Mucosa of rectum (tissue), 2 donors: ENCODE results near the gene OR51B4.
"Not testable (repeated sequence)": the region's sequence is repeated elsewhere in the genome, so short reads cannot be mapped to it uniquely, and the experiment has no call there.

ENCODE experiments used
- H3K27ac ChIP-seq, 2 donors: one replicate each; pipeline ENCODE4 v1.7.0; 2013; ENCODE audit warnings: inconsistent platforms in 2 of 2, low read depth in 2 of 2, low read length in 2 of 2
- H3K27me3 ChIP-seq, 2 donors: one replicate each; pipeline ENCODE4 v1.7.0; 2013; ENCODE audit warnings: low read length in 2 of 2; ENCODE audit not compliant: control insufficient read depth in 2 of 2, insufficient read depth in 2 of 2
- H3K36me3 ChIP-seq, 2 donors: one replicate each; pipeline ENCODE4 v1.7.0; 2013; ENCODE audit warnings: low read length in 2 of 2; ENCODE audit not compliant: control insufficient read depth in 2 of 2, insufficient read depth in 2 of 2
- H3K4me1 ChIP-seq, 2 donors: one replicate each; pipeline ENCODE4 v1.7.0; 2013; ENCODE audit warnings: low read length in 2 of 2, mild to moderate bottlenecking in 1 of 2; ENCODE audit not compliant: control insufficient read depth in 2 of 2, insufficient read depth in 2 of 2
- H3K4me3 ChIP-seq, 2 donors: one replicate each; pipeline ENCODE4 v1.7.0; 2013; ENCODE audit warnings: low read length in 2 of 2
- H3K9ac ChIP-seq, 2 donors: one replicate each; pipeline ENCODE4 v1.7.0; 2013; ENCODE audit warnings: low read length in 2 of 2, low read depth in 1 of 2, mild to moderate bottlenecking in 1 of 2
- H3K9me3 ChIP-seq, 2 donors: one replicate each; pipeline ENCODE4 v1.7.0; 2013; ENCODE audit warnings: low read length in 2 of 2; ENCODE audit not compliant: control insufficient read depth in 2 of 2
- donor health status: healthy.
- donor health status: Normal muscosa, but diverticular disease.

The OR51B4 gene, protein sequence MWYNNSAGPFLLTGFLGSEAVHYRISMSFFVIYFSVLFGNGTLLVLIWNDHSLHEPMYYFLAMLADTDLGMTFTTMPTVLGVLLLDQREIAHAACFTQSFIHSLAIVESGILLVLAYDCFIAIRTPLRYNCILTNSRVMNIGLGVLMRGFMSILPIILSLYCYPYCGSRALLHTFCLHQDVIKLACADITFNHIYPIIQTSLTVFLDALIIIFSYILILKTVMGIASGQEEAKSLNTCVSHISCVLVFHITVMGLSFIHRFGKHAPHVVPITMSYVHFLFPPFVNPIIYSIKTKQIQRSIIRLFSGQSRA

DNA sequence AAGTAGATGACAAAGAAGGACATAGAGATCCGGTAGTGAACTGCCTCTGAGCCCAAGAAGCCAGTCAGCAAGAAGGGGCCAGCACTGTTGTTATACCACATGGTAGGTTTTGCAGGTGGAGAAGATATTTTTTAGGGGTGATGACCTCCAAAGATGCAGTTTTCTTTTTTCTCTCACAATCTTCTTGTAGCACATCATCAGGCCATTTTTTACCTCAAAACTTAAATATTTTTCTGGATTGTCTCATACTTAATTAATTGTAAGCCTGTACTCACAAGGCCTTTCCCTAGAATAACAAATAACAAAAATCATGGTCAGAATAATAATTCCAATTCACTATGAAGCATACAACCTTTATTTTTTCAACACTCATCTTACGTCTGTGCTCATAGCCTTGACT lies at the start of gene OR51B4:
OR51B4 (minus strand) TSS at position 101 of the 400 bp plus-strand sequence; CDS start at position 101, 0 bp downstream.
- Histone ChIP-seq H3K4me3 (no peak within 1 kb of the TSS), H3K4me1 (no peaks in the 10 kb centered on the region), H3K9ac (no peak within 1 kb of the TSS), H3K9me3 (no peaks in the 10 kb centered on the region), H3K27me3 (no peaks in the 10 kb centered on the region), H3K27ac (no peak within 1 kb of the TSS), H3K36me3 (no peaks in the 10 kb centered on the region)

DNA sequence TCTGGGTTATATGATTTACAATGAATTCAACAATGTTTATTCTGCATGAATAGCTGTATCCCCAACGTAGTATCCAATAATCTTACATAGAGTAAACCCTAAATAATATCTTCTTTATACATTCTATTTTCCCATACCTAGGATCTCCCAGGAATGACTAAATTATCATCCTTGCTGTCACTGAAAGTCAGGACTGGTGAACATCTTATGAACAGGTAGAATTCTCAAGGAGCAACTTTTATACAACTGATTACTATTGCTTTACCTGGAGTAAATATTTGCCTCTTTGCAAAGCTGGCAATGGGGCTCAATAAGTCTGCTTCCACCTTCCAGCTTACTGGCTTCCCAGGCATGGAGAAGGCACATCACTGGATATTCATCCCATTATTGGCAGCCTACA lies 49.5 kb upstream of the OR51B4 start, which contains the start of gene OR51B6:
OR51B6 (plus strand) TSS at position 301 of the 400 bp plus-strand sequence; CDS start at position 301, 0 bp downstream.
- H3K4me1 ChIP-seq, result no peaks in the 10 kb centered on the region
- H3K27me3 ChIP-seq, result no peaks in the 10 kb centered on the region
- no peak within 1 kb of the TSS for H3K4me3 ChIP-seq
- no peak within 1 kb of the TSS for H3K27ac ChIP-seq
- H3K9ac ChIP-seq, result no peak within 1 kb of the TSS
- H3K9me3 ChIP-seq, result no peaks in the 10 kb centered on the region
- H3K36me3 ChIP-seq, result no peaks in the 10 kb centered on the region

DNA sequence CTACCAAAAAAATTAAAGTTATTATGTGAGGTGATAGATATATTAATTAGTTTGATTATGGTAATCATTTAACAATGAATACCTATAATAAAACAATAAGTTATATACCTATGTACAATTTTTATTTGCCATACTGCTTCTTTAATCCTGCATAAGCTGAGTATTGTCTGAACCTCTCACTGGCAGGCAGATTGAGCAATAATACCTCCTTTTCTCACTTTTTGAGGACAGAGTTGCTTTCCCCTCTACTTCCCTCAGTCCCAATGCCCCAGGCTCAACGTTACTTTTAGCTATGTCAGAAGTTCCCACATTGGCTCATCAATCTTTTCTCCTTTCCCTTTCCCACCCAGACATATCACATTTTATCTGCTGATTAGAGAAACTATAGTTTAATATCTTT lies 47.8 kb upstream of the OR51B4 start:
- Histone ChIP-seq H3K4me3 (no peak overlapping the region), H3K27ac (no peak overlapping the region), H3K4me1 (no peaks in the 10 kb centered on the region)

DNA sequence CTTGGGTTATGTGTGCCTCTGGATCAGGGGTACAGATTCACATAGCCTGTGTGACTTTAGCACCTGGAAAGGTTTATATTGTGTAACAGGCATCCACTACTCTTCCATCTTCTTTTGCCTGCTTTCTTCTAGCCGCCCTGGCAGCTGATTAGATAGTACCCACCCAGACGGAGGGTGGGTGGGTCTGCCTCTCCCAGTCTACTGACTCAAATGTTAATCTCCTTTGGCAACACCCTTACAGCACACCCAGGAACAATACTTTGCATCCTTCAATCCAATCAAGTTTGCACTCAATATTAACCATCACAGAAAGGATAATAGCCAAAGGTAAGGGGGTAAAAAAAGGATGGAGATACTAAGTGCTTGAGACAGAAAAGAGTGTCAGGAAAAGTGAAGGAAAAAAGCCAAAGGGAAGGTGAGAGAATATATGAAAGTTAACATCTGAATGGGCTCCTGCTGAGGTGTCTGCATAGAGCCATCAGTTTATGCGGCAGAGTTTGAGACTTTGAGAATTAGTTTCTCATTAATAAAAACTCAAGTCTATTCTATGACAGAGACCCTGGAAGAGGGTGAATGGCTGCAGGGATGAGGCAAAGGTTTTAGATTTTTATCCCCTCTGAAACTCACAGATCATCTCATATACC lies 46.9 kb upstream of the OR51B4 start:
- Histone ChIP-seq H3K4me3 (no peak overlapping the region), H3K27me3 (no peaks in the 10 kb centered on the region)

More for the DNA sequence above, 47.8 kb upstream of the OR51B4 start:
- H3K9ac ChIP-seq, result no peak overlapping the region
- no peaks in the 10 kb centered on the region for H3K36me3 ChIP-seq
- no peaks in the 10 kb centered on the region for H3K27me3 ChIP-seq
- H3K9me3 ChIP-seq, result no peaks in the 10 kb centered on the region

DNA sequence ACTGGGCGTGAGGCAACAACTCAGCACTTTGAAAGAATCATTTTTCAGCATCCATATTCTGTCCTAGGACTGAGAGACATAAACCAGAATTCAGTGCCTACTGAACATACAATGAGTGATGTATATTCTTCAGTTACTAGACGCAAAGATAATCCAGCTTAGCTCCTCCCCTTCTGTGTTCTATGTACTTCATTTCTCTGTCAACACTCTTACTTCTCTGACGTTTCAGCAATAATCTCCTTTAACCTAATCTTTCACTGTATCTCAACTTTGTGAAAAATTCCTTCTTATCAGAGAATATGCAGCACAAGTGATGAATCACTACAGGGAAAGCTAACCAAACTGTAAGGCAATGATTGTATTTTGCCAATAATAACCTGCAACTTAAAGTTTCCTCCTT lies 44.1 kb upstream of the OR51B4 start:
- Histone ChIP-seq H3K36me3 (no peaks in the 10 kb centered on the region), H3K4me3 (no peak overlapping the region), H3K27ac (no peak overlapping the region), H3K4me1 (no peaks in the 10 kb centered on the region), H3K9ac (no peak overlapping the region), H3K9me3 (no peaks in the 10 kb centered on the region), H3K27me3 (no peaks in the 10 kb centered on the region)

More for the DNA sequence above, 46.9 kb upstream of the OR51B4 start:
- H3K36me3 ChIP-seq, result no peaks in the 10 kb centered on the region
- H3K4me1 ChIP-seq, result no peaks in the 10 kb centered on the region
- H3K9ac ChIP-seq, result no peak overlapping the region
- H3K27ac ChIP-seq, result no peak overlapping the region
- no peaks in the 10 kb centered on the region for H3K9me3 ChIP-seq

DNA sequence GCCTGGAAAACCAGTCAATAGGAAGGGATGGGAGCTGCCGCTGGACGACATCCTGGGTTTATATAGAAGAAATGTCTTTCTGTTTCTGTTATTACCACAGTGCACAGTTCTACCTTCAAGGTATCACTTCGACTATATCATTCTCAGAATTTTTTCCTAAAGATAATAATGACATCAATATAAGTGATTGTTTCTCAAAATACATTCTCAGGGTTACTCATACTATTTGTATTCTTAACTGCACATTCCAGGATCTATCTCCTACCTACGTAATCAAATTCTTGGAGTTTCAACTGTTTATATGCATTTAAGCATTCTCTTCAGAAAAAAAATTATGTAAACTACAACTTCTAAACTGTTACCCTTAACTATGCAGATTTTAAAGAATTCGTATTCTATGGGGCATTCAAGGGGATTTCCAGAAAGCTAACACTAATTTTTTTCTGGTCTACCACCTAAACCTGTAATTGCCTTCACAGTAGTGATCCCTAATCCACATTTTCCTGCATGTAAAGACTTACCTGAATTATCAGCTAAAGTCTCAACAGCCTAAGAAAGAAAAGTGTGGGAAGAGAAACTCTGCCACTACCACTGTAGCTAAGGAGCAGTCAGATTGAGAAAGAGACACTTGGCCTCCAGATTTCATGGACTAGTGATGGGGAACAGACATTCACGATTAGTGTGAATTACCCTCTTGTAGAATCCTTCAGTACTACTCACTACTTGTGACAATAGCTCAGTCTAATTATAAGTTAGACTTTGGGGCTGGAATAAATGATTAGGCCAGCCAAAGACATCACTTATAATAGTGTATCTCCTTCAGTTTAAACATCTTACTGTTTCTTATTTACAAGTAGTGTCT lies 42.0 kb upstream of the OR51B4 start, which contains the start of gene OR51B5:
OR51B5 (minus strand) TSS at position 51 of the 862 bp plus-strand sequence; CDS start at position 51, 0 bp downstream.
- no peaks in the 10 kb centered on the region for H3K4me1 ChIP-seq
- no peaks in the 10 kb centered on the region for H3K36me3 ChIP-seq
- no peak within 1 kb of the TSS for H3K27ac ChIP-seq
- no peaks in the 10 kb centered on the region for H3K27me3 ChIP-seq
- no peaks in the 10 kb centered on the region for H3K9me3 ChIP-seq
- no peak within 1 kb of the TSS for H3K9ac ChIP-seq
- H3K4me3 ChIP-seq, result no peak within 1 kb of the TSS

DNA sequence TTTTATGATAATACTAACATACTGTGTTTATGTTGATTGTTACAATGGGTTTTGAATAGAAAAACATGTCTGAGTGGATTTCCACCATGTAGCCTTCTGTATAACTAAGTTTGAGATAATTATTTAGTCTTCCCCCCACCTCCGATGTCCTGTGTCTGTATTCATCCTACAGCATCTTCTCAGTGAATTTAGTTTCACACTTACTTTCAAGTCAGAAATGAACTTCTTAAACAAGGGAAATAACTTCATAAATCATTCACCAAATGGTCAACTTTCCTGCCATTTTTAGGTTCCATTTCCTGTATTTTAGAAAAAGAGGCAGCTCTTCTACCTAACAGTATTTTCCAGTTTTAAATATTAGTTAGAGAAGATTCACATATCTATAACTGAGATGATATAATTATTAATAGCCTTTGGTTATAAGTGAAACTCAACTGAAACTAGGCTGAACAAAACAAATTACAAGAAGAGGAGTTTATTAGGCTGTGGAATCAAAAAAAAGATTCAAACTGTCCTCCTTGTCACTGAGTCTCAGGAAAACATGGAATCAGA lies 38.1 kb upstream of the OR51B4 start:
- Histone ChIP-seq H3K27me3 (no peaks in the 10 kb centered on the region), H3K36me3 (no peaks in the 10 kb centered on the region), H3K9me3 (no peaks in the 10 kb centered on the region)

DNA sequence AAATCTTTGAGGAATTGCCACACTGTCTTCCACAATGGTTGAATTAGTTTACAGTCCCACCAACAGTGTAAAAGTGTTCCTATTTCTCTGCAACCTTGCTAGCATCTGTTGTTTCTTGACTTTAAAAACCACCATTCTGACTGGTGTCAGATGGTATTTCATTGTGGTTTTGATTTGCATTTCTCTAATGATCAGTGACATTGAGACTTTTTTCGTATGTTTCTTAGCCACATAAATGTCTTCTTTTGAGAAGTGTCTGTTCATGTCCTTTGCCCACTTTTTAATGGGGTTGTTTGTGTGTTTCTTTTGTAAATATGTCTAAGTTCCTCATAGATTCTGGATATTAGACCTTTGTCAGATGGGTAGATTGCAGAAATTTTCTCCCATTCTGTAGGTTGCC lies 35.5 kb upstream of the OR51B4 start:
- H3K4me1 ChIP-seq, H3K36me3 ChIP-seq, H3K9ac ChIP-seq, H3K9me3 ChIP-seq, H3K27me3 ChIP-seq, H3K27ac ChIP-seq, H3K4me3 ChIP-seq: not testable (repeated sequence)

More for the DNA sequence above, 38.1 kb upstream of the OR51B4 start:
- no peak overlapping the region for H3K4me3 ChIP-seq
- H3K27ac ChIP-seq, result no peak overlapping the region
- no peaks in the 10 kb centered on the region for H3K4me1 ChIP-seq
- no peak overlapping the region for H3K9ac ChIP-seq

DNA sequence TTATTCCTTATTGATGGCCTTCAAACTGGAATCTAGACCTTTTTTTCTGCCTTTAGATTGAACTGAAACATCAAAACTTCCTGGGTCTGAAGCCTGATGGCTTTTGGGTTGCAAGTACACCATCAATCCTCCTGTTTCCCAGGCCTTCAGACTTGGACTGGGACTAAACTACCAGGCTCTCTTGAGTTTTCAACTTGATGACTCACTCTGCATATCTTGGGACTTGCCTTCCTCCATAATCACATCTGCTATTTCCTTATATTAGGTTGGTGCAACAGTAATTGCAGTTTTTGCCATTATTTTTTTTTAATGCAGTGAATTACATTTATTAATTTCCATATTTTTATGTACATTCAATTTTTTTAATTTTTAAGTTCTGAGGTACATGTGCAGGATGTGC lies 34.6 kb upstream of the OR51B4 start:
- H3K9ac ChIP-seq, result no peak overlapping the region
- no peak overlapping the region for H3K4me3 ChIP-seq
- H3K9me3 ChIP-seq, result no peaks in the 10 kb centered on the region
- no peaks in the 10 kb centered on the region for H3K36me3 ChIP-seq
- no peaks in the 10 kb centered on the region for H3K4me1 ChIP-seq
- H3K27me3 ChIP-seq, result no peaks in the 10 kb centered on the region
- no peak overlapping the region for H3K27ac ChIP-seq
